ENCODE data around the gene AOPEP. TPM values are rescaled to one million over a fixed set of nuclear protein-coding genes. Genes with fewer than 3 reads are reported as not detected.

The AOPEP gene
- total and polyA plus RNA-seq, 2 of the 13 experiments (the other 11 are each of a cell fraction or from before 2014, with no cell fraction given), result 22.2 to 41.6 TPM

DNA sequence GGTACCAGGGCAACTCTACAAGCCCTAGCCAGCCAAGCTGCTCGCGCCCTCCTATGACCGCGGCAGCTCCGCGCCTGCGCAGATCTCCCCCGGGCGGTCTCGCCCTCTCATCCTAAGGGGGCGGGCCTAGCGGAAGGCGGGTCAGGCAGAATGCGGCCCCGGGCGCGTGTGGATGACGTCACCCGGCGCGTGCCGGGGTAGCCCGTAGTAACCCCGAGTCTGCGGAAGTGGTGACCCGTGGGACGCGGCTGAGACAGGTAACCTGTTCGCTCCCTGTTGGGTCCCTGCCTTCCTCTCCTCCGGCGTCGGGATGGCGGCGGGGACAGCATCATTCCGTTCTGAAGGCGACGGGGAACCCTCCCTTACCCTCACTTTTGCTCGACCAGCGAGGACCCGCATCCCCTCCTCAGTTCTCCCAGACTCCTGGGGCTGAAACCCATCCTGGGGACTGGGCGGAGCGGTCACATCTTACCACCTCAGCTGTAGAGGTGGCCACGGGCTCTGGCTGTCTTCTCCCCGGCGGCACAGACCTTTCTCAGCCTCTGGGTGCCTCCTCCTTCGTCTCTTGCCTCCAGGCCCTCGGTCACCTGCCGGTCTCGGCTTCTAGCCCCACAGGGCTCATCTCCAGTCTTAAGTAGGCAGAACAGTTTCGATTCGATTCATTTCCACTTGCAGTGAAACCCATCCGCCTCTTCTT is at the start of gene AOPEP (continued):
- TF ChIP-seq ZNF407 (CRISPR knock-in tag; IDR thresholded peaks at IDR 0.05; ENCODE audit: not compliant biosample characterization), result no peak
- no peak for TF ChIP-seq SP1 (IDR thresholded peaks at IDR 0.05)
- TF ChIP-seq SP1 (CRISPR knock-in tag; IDR thresholded peaks at IDR 0.05), result peak; percentile 95
- peak; percentile 74; the same call in 1 of the 2 replicates for TF ChIP-seq ZNF709 (CRISPR knock-in tag; IDR thresholded peaks at IDR 0.05)
- TF ChIP-seq, protein P1, sequence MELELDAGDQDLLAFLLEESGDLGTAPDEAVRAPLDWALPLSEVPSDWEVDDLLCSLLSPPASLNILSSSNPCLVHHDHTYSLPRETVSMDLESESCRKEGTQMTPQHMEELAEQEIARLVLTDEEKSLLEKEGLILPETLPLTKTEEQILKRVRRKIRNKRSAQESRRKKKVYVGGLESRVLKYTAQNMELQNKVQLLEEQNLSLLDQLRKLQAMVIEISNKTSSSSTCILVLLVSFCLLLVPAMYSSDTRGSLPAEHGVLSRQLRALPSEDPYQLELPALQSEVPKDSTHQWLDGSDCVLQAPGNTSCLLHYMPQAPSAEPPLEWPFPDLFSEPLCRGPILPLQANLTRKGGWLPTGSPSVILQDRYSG (CRISPR knock-in tag; IDR thresholded peaks at IDR 0.05), result no peak
- TF ChIP-seq, protein P2, sequence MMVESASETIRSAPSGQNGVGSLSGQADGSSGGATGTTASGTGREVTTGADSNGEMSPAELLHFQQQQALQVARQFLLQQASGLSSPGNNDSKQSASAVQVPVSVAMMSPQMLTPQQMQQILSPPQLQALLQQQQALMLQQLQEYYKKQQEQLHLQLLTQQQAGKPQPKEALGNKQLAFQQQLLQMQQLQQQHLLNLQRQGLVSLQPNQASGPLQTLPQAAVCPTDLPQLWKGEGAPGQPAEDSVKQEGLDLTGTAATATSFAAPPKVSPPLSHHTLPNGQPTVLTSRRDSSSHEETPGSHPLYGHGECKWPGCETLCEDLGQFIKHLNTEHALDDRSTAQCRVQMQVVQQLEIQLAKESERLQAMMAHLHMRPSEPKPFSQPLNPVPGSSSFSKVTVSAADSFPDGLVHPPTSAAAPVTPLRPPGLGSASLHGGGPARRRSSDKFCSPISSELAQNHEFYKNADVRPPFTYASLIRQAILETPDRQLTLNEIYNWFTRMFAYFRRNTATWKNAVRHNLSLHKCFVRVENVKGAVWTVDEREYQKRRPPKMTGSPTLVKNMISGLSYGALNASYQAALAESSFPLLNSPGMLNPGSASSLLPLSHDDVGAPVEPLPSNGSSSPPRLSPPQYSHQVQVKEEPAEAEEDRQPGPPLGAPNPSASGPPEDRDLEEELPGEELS (CRISPR knock-in tag; IDR thresholded peaks at IDR 0.05), result peak; percentile 68
- TF ChIP-seq ZNF768 (CRISPR knock-in tag; IDR thresholded peaks at IDR 0.05), result peak; percentile 31; the same call in 1 of the 2 replicates
- 0 out of 2 replicates have a peak, but pooled peaks have one; percentile 43 for TF ChIP-seq TOE1 (CRISPR knock-in tag; IDR thresholded peaks at IDR 0.05)
- TF ChIP-seq ELF4 (CRISPR knock-in tag; IDR thresholded peaks at IDR 0.05; ENCODE audit: borderline replicate concordance), result peak; percentile 95
- TF ChIP-seq, protein P3, sequence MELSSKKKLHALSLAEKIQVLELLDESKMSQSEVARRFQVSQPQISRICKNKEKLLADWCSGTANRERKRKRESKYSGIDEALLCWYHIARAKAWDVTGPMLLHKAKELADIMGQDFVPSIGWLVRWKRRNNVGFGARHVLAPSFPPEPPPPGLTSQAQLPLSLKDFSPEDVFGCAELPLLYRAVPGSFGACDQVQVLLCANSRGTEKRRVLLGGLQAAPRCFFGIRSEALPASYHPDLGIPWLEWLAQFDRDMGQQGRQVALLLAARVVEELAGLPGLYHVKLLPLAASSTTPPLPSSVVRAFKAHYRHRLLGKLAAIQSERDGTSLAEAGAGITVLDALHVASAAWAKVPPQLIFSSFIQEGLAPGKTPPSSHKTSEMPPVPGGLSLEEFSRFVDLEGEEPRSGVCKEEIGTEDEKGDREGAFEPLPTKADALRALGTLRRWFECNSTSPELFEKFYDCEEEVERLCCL (CRISPR knock-in tag; IDR thresholded peaks at IDR 0.05; ENCODE audit: borderline replicate concordance), result 0 out of 2 replicates have a peak, but pooled peaks have one; percentile 66
- TF ChIP-seq ZNF18 (CRISPR knock-in tag; IDR thresholded peaks at IDR 0.05; ENCODE audit: insufficient replicate concordance), result peak; percentile 56
- TF ChIP-seq ATF7-NPFF (CRISPR knock-in tag; IDR thresholded peaks at IDR 0.05; ENCODE audit: low read depth), result no peak
